Measurements from ENCODE around the gene PPM1D. TPM values are rescaled to one million over a fixed set of nuclear protein-coding genes. Genes with fewer than 3 reads are reported as not detected.
A peak's percentile ranks its signal among the peaks of the same experiment; 100 is the strongest.

The PPM1D gene
- total RNA-seq, 2 donors from 2014 or later, result 10.4 to 18.9 TPM

DNA sequence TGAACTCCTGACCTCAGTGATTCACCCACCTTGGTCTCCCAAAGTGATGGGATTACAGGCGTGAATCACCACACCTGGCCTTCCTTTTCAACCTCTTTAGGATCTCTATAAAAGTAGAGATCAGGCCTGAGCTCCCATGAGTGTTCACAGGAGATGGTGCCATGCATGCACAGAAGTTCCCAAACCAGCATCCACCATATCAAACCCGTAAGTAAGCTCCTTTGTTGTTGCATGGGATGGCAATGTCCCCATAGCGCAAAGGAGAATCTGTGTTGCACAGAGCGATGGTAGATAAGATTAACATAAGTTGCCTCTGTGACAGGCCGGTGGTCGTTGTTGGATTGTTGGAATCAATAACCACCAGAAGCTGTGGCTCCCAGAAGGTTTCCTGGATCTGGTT lies 34.8 kb upstream of the PPM1D start:
- DNase-seq (ENCODE audit: low spot score), result no peak
- no peak overlapping the region for H3K27ac ChIP-seq
- H3K27me3 ChIP-seq (replicated peaks; ENCODE audit: insufficient read depth), result no peaks in the 10 kb centered on the region
- H3K4me3 ChIP-seq, result no peak overlapping the region
- WGBS, result 96% methylated on average over 6 of the region's 6 CpGs
- H3K9me3 ChIP-seq, result no peaks in the 10 kb centered on the region
- TF ChIP-seq POLR2AphosphoS5 (IDR thresholded peaks at IDR 0.05), result no peak
- TF ChIP-seq POLR2A (IDR thresholded peaks at IDR 0.05), result no peak
- TF ChIP-seq, protein P1, sequence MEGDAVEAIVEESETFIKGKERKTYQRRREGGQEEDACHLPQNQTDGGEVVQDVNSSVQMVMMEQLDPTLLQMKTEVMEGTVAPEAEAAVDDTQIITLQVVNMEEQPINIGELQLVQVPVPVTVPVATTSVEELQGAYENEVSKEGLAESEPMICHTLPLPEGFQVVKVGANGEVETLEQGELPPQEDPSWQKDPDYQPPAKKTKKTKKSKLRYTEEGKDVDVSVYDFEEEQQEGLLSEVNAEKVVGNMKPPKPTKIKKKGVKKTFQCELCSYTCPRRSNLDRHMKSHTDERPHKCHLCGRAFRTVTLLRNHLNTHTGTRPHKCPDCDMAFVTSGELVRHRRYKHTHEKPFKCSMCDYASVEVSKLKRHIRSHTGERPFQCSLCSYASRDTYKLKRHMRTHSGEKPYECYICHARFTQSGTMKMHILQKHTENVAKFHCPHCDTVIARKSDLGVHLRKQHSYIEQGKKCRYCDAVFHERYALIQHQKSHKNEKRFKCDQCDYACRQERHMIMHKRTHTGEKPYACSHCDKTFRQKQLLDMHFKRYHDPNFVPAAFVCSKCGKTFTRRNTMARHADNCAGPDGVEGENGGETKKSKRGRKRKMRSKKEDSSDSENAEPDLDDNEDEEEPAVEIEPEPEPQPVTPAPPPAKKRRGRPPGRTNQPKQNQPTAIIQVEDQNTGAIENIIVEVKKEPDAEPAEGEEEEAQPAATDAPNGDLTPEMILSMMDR (IDR thresholded peaks at IDR 0.05), result no peak
- H3K4me1 ChIP-seq (replicated peaks), result no peaks in the 10 kb centered on the region
- intact Hi-C loops (cut with DNase I), result no loop called here
- H3K36me3 ChIP-seq, result no peaks in the 10 kb centered on the region

DNA sequence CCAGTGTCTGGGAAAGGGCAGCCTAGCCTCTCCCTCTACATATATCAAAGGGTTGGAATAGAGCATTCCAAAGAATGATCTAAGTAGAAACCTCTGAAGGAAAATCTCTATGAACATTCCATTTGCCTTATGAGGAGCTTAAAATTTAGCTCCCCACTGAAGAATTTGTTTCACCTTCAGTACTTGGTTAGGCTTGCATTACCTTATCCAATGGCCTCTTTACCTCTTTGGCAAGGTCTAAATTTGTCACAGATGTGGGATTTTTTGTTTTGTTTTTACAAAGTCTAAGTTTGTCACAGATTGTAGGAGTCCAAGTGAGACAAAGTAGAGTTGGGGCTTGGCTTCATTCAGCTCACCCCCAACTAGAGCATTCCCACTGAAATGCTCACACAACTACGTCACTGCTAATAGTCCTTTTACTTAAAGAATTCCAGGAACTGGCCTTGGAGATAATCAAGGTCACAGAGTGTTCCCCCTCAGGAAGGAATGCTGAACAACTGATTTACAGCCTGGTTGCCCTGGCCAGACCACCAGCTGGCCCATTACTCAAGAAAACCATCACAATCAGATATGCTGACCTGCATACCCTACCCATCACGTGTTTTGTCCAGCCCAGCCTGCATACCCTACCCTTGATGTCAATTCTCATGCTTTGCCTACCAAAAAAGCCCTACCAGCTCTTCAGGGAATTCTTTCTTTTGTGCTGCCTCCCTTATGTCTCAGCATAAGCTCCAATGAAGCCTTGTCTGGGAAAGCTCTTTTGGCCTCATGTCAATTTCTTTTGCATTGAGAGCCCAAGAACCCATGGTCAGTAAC lies 26.5 kb upstream of the PPM1D start:
- no peak for DNase-seq (ENCODE audit: low spot score)
- H3K27ac ChIP-seq, result peak overlapping the region in 1 of 2 donors; percentile 29
- H3K27me3 ChIP-seq (replicated peaks; ENCODE audit: insufficient read depth), result no peaks in the 10 kb centered on the region
- H3K4me1 ChIP-seq (replicated peaks), result no peaks in the 10 kb centered on the region
- H3K9me3 ChIP-seq, result no peaks in the 10 kb centered on the region
- no peaks in the 10 kb centered on the region for H3K36me3 ChIP-seq
- H3K4me3 ChIP-seq, result no peak overlapping the region
- TF ChIP-seq, protein P1 (IDR thresholded peaks at IDR 0.05), result no peak
- intact Hi-C loops (cut with DNase I), result no loop called here
- 72% methylated on average over 2 of the region's 2 CpGs for WGBS

DNA sequence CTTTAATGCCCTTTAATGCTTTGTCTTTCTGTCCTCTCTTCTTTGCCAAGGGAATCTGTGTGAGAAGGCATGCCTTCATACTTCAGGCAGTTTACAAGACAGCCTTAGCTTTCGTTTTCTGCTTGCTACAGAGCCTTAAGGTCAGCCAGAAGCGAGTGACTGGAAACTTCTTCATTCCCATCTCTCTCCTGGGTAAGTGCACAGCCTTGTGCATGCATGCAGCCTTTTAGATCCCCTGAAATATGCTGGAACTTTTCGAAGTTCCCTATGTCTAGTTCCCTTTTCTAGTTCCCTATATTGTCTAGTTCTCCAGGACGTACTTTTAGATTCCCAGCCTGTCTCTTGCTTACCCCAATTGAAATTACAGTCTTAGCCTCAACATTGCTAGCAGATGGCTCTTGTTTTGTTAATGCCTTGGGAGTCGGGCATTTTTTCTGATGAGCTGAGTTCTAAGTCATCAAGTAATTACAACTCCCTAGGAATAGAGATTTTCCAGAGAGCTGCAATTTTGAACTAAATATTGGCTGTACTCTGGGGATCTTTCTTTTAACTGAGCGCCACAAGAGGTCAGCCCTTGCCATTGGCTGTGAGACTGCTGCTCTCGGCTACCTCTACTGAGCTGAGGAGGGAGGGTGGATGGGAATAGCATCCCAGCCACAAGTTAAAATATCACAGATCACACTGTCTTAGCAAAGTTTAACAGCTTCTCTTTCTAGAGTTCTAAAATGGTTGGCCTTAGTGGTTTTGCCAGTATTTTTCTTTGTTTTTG lies 22.7 kb upstream of the PPM1D start:
- peak overlapping the region; percentile 24 to 28 for H3K4me3 ChIP-seq
- DNase-seq (ENCODE audit: low spot score), result peak; percentile 45

DNA sequence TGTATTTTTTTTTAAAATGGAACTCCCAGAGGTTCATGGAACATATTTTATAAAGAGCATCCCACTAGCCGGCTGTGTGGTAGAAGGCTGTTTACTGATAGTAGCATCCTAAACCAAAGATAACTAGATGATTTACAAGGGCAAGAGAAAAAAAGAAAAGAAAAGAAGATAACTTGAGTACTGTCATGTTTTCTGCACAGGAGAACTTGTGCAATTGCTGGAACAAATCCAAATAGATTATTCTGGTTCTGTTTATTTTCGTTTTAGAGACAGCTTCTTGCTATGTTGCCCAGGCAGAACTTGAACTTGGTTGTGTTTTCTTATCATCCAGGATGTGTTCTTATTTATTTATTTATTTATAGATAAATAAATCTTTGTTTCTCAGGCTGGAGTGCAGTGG lies 20.9 kb upstream of the PPM1D start:
- Histone ChIP-seq H3K27me3 (replicated peaks; ENCODE audit: insufficient read depth) (no peaks in the 10 kb centered on the region), H3K27ac (peak overlapping the region in 1 of 2 donors; percentile 5), H3K36me3 (no peaks in the 10 kb centered on the region), H3K4me1 (replicated peaks) (no peaks in the 10 kb centered on the region), H3K4me3 (no peak overlapping the region), H3K9me3 (no peaks in the 10 kb centered on the region)
- no peak for DNase-seq (ENCODE audit: low spot score)
- TF ChIP-seq, protein P1 (IDR thresholded peaks at IDR 0.05), result no peak
- TF ChIP-seq POLR2A (IDR thresholded peaks at IDR 0.05) (no peak), POLR2AphosphoS5 (IDR thresholded peaks at IDR 0.05) (no peak)
- intact Hi-C loops (cut with DNase I), result loop anchor here (2.0 kb wide), 1 partner anchor 60 kb away; no protein-coding TSS in a partner anchor
- 40% methylated on average over 2 of the region's 2 CpGs for WGBS

More for the DNA sequence above, 22.7 kb upstream of the PPM1D start:
- H3K4me1 ChIP-seq (replicated peaks), result no peaks in the 10 kb centered on the region
- no peaks in the 10 kb centered on the region for H3K9me3 ChIP-seq
- intact Hi-C loops (cut with DNase I), result loop anchor here (2.0 kb wide), 1 partner anchor 23 kb away; the partner anchor contains the start of gene PPM1D
- peak; percentile 57 for TF ChIP-seq POLR2AphosphoS5 (IDR thresholded peaks at IDR 0.05)
- TF ChIP-seq, protein P1 (IDR thresholded peaks at IDR 0.05), result peak in 3 of 4 experiments; percentile 17 to 42 (median 37)
- TF ChIP-seq POLR2A (IDR thresholded peaks at IDR 0.05), result no peak
- no peaks in the 10 kb centered on the region for H3K36me3 ChIP-seq
- H3K27me3 ChIP-seq (replicated peaks; ENCODE audit: insufficient read depth), result no peaks in the 10 kb centered on the region
- H3K27ac ChIP-seq, result peak overlapping the region; percentile 58 to 72
- WGBS, result 11% methylated on average over 7 of the region's 7 CpGs

Data from prostate gland (tissue), 2 donors.